OCI-M1 (cell line): Measurements from ENCODE around the gene IGF1R.

Experiments
- DNase-seq: peaks from one replicate; lab custom pipeline; 2025; lab: John Stamatoyannopoulos, UW

IGF1R gene

GRCh38 chr15:98745650-98746374 lies 97.5 kb downstream of the IGF1R start:
- peak; percentile 77 for DNase-seq

DNA sequence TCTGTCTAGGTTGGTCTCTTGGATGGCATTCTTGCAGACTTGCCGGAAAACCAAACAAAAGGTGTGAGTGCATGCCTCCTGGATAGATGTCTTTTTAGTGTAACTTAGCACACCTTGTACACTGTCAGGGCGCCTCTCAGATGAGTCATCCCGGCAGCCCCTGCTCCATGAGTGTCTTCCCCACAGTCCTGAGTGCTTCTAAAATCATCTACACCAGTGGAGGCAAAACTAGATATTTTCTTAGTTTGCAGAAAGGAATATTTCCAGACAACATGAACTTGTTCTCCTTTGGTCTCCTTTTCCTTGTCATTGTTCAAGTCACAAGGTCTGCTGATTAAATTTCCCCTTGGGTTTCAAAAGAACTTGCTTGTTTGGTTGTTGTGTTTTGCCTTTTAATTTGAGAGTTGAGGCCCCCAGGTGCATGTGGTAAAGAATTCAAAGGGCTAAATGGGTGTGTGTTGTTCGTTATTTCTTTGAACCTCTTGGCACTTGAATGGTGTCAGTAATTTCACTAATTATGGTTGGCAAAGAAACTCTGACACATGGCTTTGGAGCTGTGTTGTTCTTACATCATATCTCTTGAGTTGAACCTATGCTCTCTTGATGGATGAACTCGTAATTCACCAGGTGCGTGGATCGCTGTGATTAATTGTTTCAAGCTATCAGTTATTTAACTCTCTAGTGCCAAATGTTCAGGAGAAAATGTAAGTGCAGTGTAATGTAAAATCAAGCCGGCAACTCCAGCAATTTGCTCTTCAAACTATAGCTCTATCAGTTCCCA lies 98.2 kb downstream of the IGF1R start:
- no peak for DNase-seq

DNA sequence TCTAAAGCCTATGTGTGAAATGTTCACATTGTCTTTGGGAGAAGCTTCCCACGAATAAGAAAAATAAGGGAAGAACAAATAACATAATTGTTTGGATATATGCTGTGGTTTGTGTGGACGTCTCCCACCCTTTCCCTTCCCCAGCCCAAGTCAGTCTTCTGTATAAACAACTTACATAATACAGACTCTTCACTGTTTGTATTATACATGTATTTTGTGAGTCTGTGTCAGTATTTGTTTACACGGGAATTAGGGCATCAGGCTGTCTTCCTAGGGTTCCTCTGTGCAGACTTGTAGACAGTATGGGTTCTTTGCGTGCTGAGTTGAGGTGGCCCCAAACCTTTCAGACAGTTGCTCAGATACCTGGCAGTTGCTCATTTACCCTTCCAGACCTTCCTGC lies 103.4 kb downstream of the IGF1R start:
- DNase-seq: no peak

GRCh38 chr15:98753726-98754656 lies 105.7 kb downstream of the IGF1R start:
- DNase-seq: peak; percentile 36

GRCh38 chr15:98754657-98755022 lies 106.3 kb downstream of the IGF1R start:
- peak; percentile 35 for DNase-seq

GRCh38 chr15:98755138-98755537 lies 106.8 kb downstream of the IGF1R start:
- DNase-seq: no peak

- no peak for DNase-seq
Measured at GRCh38 chr15:98755781-98756180, 107.4 kb downstream of the IGF1R start.

- no peak for DNase-seq
Measured at GRCh38 chr15:98758224-98758623, 109.9 kb downstream of the IGF1R start.

GRCh38 chr15:98759277-98759676 lies 110.9 kb downstream of the IGF1R start:
- no peak for DNase-seq

GRCh38 chr15:98760112-98760826 lies 111.9 kb downstream of the IGF1R start:
- no peak for DNase-seq

DNA sequence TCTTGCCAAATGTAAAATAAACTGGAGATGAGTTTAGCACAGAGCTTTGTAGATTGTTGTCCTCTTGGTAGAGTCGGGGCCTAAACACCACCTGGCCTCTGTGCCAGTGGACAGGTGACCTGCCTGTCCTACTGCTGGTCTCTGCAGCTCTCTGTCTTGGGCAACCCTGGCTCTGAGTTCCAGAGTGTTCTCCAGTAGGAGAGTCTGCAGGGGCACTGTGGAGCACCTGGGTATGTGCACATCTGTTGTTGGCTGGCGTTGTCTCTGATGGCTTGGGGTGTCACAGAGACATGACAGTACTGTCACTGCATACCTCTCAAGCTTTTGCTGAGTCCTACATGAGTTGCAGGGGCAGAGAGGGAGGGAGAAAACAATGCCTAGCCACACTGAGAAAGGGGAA lies 112.6 kb downstream of the IGF1R start:
- DNase-seq: no peak

DNA sequence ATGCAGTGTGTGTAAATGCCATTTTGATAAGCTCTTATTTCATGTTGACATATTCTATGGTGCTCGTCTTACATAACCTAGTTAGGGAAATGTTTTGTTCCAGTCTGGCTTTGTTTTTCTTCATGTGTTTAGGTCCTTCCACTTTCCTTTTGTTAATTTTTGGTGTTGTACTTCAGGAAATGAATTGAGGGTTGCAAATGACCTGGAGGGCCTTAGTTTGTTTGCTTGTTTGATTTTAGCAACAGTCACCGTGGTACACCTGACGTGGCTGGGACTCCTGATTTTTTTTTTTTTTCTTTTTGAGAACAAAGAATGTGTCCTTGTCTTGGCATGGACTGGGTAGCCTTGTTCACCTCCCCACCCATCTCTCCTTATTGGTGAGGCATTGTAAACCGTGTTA lies 114.8 kb downstream of the IGF1R start:
- DNase-seq: no peak

GRCh38 chr15:98764291-98764690 lies 116.0 kb downstream of the IGF1R start:
- no peak for DNase-seq

DNA sequence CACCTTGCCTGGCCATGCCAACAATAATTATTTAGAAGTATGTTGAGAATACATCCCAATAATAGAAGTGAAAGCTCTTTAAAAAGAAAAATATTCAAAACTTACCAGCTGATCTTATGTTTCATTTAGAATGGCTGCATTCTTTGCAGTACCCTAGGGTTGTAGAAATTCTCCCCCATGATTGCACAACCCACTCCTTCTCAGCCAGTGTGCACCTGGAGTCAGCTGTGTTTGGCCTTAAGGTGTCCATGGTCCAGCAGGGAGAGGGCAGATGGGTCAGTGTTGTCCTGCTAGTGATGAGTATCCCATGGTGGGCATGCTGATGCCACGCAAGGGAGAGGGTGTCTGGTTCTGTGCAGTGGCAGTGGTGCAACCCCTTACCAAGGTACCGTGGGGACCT lies 117.3 kb downstream of the IGF1R start:
- DNase-seq: no peak

DNA sequence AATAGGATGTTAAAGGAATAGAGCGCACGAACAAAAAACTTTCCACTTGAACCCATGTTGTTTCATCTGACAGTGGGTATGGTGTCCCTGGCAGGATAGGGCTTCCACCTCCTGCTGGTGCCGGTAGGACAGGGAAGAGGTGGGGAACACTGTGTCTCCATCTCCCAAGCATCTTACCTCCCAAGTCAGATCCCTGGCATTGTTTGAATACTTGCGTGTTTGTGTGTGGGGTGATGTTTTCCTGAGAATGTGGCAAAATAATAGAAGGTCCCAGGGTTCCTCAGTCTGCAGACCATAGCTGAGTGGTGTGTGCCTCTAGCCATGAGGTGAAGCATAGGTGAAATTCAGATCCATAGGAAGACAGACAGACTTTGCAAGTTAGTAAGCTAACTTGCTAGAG lies 119.4 kb downstream of the IGF1R start:
- no peak for DNase-seq

DNA sequence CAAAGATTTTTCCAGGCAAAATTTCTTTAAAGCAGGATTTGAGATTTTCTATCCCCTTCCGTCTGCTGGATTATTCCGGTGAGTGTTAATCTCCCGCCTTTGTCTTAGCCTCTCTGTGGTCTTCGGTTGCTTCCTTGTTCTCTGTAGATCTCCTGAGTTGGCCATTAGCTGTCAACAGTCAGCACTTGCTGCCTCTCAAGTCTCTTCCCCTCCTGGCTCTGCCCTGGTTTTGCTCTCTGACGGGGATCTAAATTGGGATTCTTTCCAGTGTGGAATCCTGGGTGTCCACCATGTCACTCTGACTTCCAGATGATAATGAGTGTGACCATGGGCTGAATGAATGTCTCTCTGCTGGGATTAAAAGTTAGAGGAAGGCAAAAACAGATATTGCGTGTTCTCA lies 121.5 kb downstream of the IGF1R start:
- no peak for DNase-seq

DNA sequence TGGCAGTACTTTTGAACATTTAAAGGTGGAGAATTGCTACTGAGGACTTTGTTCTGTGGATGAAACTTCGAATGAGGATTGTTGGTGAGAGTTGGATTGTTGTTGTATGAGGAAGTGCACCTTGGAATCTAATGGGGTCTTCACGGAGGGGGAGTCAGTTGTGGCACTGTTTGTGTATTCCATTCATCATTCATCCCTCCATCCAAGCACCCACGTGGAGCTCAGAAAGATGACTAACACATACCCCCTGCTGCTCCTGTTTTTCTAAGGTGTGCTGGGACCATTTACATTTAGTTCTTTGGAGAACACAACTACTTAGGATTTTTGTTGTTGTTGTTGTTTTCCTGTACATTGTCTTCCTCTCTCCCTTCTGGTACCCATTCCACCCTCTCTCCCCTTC lies 122.6 kb downstream of the IGF1R start:
- DNase-seq: no peak

GRCh38 chr15:98771541-98771940 lies 123.2 kb downstream of the IGF1R start:
- peak; percentile 33 for DNase-seq

- DNase-seq: peak; percentile 26
Measured at GRCh38 chr15:98772895-98773294, 124.6 kb downstream of the IGF1R start.

- no peak for DNase-seq
Measured at GRCh38 chr15:98773616-98774015, 125.3 kb downstream of the IGF1R start.

DNA sequence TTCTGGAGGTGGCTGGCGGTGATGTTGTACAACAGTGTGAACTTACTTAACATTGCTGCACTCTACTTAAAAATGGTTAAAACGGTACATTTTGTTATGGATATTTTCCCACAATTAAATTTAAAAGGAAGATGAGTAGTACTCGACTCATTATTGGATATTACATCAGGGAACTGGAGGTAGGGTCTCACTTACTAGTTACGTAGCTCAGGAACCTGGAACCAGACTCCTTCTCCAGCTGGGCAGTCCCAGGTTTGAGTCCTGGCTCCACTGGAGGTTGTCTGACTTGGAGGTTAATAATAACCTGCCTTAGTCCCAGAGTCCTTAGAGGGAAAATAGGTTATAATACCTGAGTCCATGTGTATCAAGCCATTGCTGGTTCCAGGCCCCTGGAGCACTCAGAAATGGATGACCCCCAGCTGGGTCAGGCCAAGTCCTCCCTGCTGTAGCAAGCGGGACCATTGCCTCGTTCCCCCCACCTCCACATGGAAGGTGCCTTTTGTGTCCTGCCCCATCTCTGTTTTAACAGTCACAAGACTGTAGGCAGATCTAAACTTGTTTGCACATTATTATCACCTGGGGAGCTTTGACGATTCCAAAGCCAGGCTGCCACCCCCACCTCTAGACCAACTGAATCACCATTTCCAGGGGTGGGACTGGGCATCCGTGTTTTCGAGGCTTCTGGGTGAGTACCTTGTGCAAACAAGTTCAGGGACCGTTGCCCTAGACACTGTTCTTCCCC lies 126.6 kb downstream of the IGF1R start:
- DNase-seq: no peak
